ENCODE results near the gene LIPG.

Gene LIPG

DNA sequence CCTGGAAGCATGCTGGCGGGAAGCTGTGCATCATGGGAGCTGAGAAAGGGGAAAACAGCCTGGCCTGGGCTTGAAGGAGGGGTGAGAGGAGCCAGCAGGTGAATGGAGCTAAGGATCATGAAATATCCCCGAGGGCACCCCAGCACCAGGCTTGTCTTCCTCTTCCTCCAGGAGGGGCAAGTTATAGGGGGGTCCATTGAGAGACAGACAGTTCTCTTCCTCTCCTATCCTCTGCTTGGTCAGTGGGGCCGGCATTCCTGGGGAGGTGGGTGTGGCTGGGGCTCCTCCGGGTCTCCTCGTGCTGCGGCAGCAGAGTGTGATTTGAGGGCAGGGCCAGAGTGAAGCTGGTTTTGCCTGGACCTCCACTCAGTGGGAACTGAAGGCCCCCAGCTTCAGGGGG, 78.9 kb downstream of the LIPG start:
- DNase-seq, result no peak

DNA sequence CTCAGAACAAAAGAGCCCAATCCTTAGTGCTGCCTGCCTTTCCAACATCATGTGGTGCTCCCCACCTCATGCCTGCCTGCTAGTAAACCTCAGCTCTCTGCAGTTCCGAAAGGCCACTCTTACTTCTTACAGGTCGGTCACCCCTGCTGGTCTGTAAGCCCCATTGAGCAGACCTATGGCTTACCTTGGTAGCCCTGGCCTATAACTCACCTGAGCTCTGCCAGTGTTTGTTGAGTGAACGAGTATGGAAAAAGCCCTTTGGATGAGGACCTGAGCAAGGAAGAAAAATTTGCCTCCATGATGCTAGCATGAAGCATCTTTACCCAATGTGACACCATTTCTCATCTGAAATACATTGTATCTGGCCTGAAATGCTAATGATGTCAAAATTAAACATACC, 83.3 kb downstream of the LIPG start:
- no peak for DNase-seq

DNA sequence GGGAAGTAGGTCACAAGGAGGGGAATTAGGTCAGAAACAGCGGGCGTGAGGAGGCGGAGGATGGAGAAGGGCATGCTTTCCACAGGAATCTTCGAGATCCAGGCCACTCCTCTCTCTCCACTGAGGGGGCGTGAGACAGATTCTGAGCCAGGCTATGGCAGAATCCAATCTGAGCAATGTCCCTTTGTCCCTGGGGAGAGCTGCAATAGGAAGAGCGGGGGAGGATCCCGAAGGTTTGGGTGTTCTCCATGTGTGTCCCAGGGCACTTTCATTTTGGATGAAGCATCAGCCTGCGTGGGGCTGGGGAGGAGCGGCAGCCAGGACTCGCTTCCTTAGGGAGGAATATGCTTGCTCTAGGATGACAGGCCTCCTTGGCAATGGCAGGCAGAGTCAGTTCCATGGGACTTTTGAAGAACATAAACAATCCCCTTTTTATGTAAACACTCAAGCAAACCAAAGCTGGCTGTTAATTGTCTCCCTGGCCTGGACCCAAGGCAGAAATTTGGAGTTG, 84.0 kb downstream of the LIPG start:
- DNase-seq, result no peak

DNA sequence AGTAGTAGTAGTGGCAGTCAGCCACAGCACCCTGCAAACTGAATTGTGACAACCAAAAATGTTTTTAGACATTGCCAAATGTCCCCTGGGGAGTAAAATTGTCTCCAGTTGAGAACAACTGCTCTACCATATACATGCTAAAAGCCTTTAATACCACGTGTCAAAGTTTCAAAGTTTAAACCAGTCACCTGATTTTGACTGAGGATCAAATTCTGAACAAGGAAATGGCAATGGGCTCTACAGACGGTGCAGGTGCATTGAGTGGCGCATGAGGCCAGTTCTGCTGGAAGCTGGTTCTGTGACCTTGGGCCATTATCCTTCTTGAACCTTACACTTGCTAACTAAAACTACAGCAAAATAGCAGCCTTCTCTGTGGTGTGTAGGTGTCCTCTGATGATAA, 85.0 kb downstream of the LIPG start:
- DNase-seq, result no peak

DNA sequence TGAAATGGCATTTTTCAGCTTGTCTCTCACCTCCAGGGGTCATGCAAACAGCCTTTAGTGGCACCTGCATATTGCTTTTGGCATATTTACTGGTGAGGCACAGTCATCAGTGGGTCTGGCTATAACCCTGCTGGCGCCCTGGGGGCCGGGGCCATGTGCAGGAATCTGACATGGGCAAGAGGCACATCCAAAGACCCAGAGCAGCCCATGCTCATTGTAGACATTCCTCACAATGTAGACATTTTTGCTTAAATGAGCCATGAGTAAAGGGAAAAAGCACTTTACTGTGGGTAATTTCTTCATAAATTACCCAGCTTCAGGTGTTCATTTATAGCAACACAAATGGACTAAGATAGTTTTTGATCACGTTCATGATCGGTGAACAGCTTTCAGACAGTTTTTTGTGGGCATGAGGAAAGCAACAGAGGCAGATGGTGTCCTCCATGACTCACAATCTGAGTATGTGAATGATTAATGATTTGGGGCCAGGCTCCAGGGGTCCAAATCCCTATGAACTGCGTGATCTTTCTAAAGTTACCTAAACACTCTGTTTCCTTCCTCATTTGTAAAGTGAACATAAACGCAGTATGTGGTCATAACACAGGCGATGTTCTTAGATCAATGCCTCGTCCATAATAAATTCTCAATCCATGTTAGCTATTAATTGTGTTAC, 85.8 kb downstream of the LIPG start:
- DNase-seq, result no peak

DNA sequence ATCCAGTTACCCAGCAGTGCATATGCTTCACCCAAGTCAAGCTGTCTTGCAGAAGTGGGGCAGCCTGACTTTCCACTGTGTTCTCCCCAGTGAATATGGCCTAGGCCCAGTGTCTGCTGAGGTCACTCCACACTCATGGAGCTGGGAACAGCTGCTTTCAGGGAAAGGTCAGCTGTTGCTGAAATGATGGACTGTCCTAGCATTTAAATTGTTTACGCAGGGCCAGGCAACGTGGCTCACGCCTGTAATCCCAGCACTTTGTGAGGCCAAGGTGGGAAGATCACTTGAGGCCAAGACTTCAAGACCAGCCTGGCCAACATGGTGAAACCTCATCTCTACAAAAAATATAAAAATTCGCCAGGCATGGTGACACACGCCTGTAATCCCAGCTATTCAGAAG, 86.5 kb downstream of the LIPG start:
- DNase-seq, result no peak

Measured in T-helper 2 cell (primary cell).